Psoas muscle (tissue), 8 donors: ENCODE data around the gene KCNA10. TPM values are rescaled to one million over a fixed set of nuclear protein-coding genes. Genes with fewer than 3 reads are reported as not detected.
A peak's percentile ranks its signal among the peaks of the same experiment; 100 is the strongest.

Experiments used
- ATAC-seq, 4 donors: fragments of 200-7000 bp; cut with Tn5 transposase; one replicate each; pipeline ENCODE4 v1.9.1; 2020; ENCODE audit warnings: moderate library complexity in 3 of 4, mild to moderate bottlenecking in 2 of 4
- DNase-seq, 2 donors: peaks; one replicate each; pipeline ENCODE4 v3.0.0-alpha.2; 2020
- H3K27ac ChIP-seq: fragments of 200-600 bp; one replicate; pipeline ENCODE4 v1.8.0; 2022
- H3K27me3 ChIP-seq, 3 donors: fragments of 200-600 bp in 1 of 3; one replicate each; pipeline versions ENCODE4 v1.6.1 to v1.8.0; 2013 to 2022; ENCODE audit warnings: low read length in 2 of 3, mild to moderate bottlenecking in 2 of 3, moderate library complexity in 1 of 3; ENCODE audit not compliant: insufficient read depth in 3 of 3
- H3K36me3 ChIP-seq, 2 donors: fragments of 200-600 bp in 1 of 2; one replicate each; pipeline versions ENCODE4 v1.6.1 to v1.8.0; 2013 to 2022; ENCODE audit warnings: low read depth in 1 of 2, mild to moderate bottlenecking in 1 of 2, moderate library complexity in 1 of 2; ENCODE audit not compliant: insufficient read depth in 1 of 2
- H3K4me1 ChIP-seq: fragments of 200-600 bp; one replicate; pipeline ENCODE4 v1.8.0; 2022
- H3K4me3 ChIP-seq: fragments of 200-600 bp; one replicate; pipeline ENCODE4 v1.8.0; 2022; ENCODE audit warnings: mild to moderate bottlenecking
- H3K9me3 ChIP-seq: fragments of 200-600 bp; one replicate; pipeline ENCODE4 v1.8.0; 2022
- CTCF ChIP-seq: fragments of 200-600 bp; IDR thresholded peaks from one replicate; pipeline ENCODE4 v1.8.0; 2022; ENCODE audit warnings: antibody characterized with exemption
- WGBS, 3 donors: extraction: QIAGEN DNeasy Blood & Tissue Kit; methylation state at CpG; one replicate each; pipeline versions ENCODE4 v1.1.6 to v1.1.7; 2013; 5-methylcytosine and 5-hydroxymethylcytosine counted together
- intact Hi-C, 2 donors: fragments of 100-400 bp; cut with DNase I; formaldehyde crosslinking; loops; one replicate each; pipeline versions ENCODE4 v1.11.0 to v1.14.2; 2022
- polyA plus RNA-seq, 3 donors: library from polyadenylated mRNA; stranded (reverse); fragments of 200-250 nt; gene quantifications; one replicate each; pipeline ENCODE4 v1.2.3, GENCODE V29; 2013
- total RNA-seq, 4 donors: library from RNA; stranded (reverse); fragmentation: NEBNext Ultra II Directional in 2 of 4; extraction: Animal tissue kit (Norgen Biotek cat#: 25700) in 2 of 4; gene quantifications; one replicate each; pipeline versions ENCODE4 v1.2.1 to v1.2.4, GENCODE V29; 2021 to 2023
- donor health status: healthy with polysubstance abuse.
- donor health status: DM: no; HTN: no; CAD: no; lungs with moderate emphysema.
- donor health status: Bipolar disorder and iron deficiency.
- donor health status: healthy.
- donor health status: DM: yes; HTN: yes; CAD: no.
- donor health status: DM: no; HTN: no; CAD: no.
- donor health status: DM: no; HTN: no; CAD: no.
- donor health status: DM: yes; HTN: yes; CAD: no.

Gene KCNA10
- total and polyA plus RNA-seq, 7 donors: not detected

GRCh38 chr1:110554871-110555801, 36.2 kb upstream of the KCNA10 start:
- peak; percentile 80 to 93 (median 90) for ATAC-seq
- Histone ChIP-seq H3K4me1 (peaks cover 6% of the 10 kb centered on the region), H3K36me3 (no peaks in the 10 kb centered on the region), H3K27me3 (peaks cover 0 to 40% (median 1%) of the 10 kb centered on the region in 3 donors), H3K27ac (no peak overlapping the region), H3K4me3 (peak overlapping the region; percentile 58), H3K9me3 (no peaks in the 10 kb centered on the region)
- intact Hi-C loops: loop anchor here in 1 of 2 donors (1.0 kb wide), 1 partner anchor 60 kb away; no protein-coding TSS in a partner anchor
- WGBS, 3 donors: 7 to 10% (median 8%) methylated on average over 38 to 53 of the region's 53 CpGs
- DNase-seq: peak; percentile 59 to 69
- TF ChIP-seq CTCF: peak; percentile 76

GRCh38 chr1:110551278-110551809, 32.4 kb upstream of the KCNA10 start:
- Histone ChIP-seq H3K27me3 (peaks cover 0 to 37% (median 1%) of the 10 kb centered on the region in 3 donors), H3K27ac (no peak overlapping the region), H3K36me3 (no peaks in the 10 kb centered on the region), H3K4me3 (no peak overlapping the region), H3K9me3 (no peaks in the 10 kb centered on the region), H3K4me1 (peaks cover 6% of the 10 kb centered on the region)
- DNase-seq (no peak), ATAC-seq (no peak)
- 83 to 90% (median 83%) methylated on average over 1 of the region's 1 CpG for WGBS, 3 donors
- intact Hi-C loops: no loop called here
- no peak for TF ChIP-seq CTCF

- no peak for TF ChIP-seq CTCF
- no peak for DNase-seq
- H3K27ac ChIP-seq: no peak overlapping the region
- H3K4me1 ChIP-seq: no peaks in the 10 kb centered on the region
- intact Hi-C loops: loop anchor here in 1 of 2 donors (5.0 kb wide), 1 partner anchor 47 kb away; no protein-coding TSS in a partner anchor
- ATAC-seq: no peak
- WGBS, 3 donors: 44 to 68% (median 58%) methylated on average over 2 of the region's 2 CpGs
- H3K36me3 ChIP-seq: no peaks in the 10 kb centered on the region
- no peak overlapping the region for H3K4me3 ChIP-seq
- no peaks in the 10 kb centered on the region for H3K9me3 ChIP-seq
- H3K27me3 ChIP-seq: peaks cover 0 to 23% (median 1%) of the 10 kb centered on the region in 3 donors
These were observed 30.9 kb upstream of the KCNA10 start for GRCh38 chr1:110549831-110550230.

- DNase-seq: no peak
- TF ChIP-seq CTCF: peak; percentile 21
- H3K4me1 ChIP-seq: no peaks in the 10 kb centered on the region
These were observed 29.4 kb upstream of the KCNA10 start for GRCh38 chr1:110548381-110548780.

More at GRCh38 chr1:110548381-110548780, 29.4 kb upstream of the KCNA10 start:
- Histone ChIP-seq H3K4me3 (no peak overlapping the region), H3K36me3 (no peaks in the 10 kb centered on the region), H3K27me3 (peaks cover 0 to 12% (median 1%) of the 10 kb centered on the region in 3 donors), H3K9me3 (no peaks in the 10 kb centered on the region), H3K27ac (no peak overlapping the region)
- 61 to 72% (median 72%) methylated on average over 4 of the region's 4 CpGs for WGBS, 3 donors
- intact Hi-C loops: loop anchor here in 1 of 2 donors (5.0 kb wide), 1 partner anchor 49 kb away; no protein-coding TSS in a partner anchor
- ATAC-seq: no peak
